GM23248 (cell line): ENCODE results near the gene VAMP5. TPM values are rescaled to one million over a fixed set of nuclear protein-coding genes. Genes with fewer than 3 reads are reported as not detected.

Source experiments
- DNase-seq: peaks from one replicate; pipeline ENCODE4 v3.0.0-alpha.2; 2015
- H2AFZ ChIP-seq: fragments of 200-600 bp; sonication (generic); 2 replicates; pipeline ENCODE4 v1.6.1; 2016; ENCODE audit warnings: antibody characterized with exemption
- H3F3A ChIP-seq: fragments of 200-600 bp; sonication (generic); 2 replicates; pipeline ENCODE4 v1.6.1; 2016; ENCODE audit warnings: mild to moderate bottlenecking, antibody characterized with exemption, mixed run types; ENCODE audit not compliant: insufficient read depth
- H3K27ac ChIP-seq: fragments of 200-600 bp; sonication (generic); 2 replicates; pipeline ENCODE4 v1.5.1; 2016; ENCODE audit warnings: mild to moderate bottlenecking
- H3K27me3 ChIP-seq: fragments of 200-600 bp; sonication (generic); replicated peaks from 2 replicates; pipeline ENCODE4 v1.6.1; 2016; ENCODE audit warnings: mild to moderate bottlenecking; ENCODE audit not compliant: insufficient read depth
- H3K36me3 ChIP-seq: fragments of 200-600 bp; sonication (generic); 2 replicates; pipeline ENCODE4 v1.6.1; 2016; ENCODE audit warnings: low read depth, mild to moderate bottlenecking
- H3K4me1 ChIP-seq: fragments of 200-600 bp; sonication (generic); 2 replicates; pipeline ENCODE4 v1.6.1; 2016; ENCODE audit warnings: mild to moderate bottlenecking; ENCODE audit not compliant: insufficient read depth
- H3K4me2 ChIP-seq: fragments of 200-600 bp; sonication (generic); one replicate; pipeline ENCODE4 v1.6.1; 2016; ENCODE audit warnings: mild to moderate bottlenecking; ENCODE audit not compliant: unreplicated experiment
- H3K4me3 ChIP-seq: fragments of 200-600 bp; sonication (generic); 2 replicates; pipeline ENCODE4 v1.5.1; 2016; ENCODE audit warnings: mild to moderate bottlenecking
- H3K79me2 ChIP-seq: fragments of 200-600 bp; sonication (generic); 2 replicates; pipeline ENCODE4 v1.6.1; 2016; ENCODE audit warnings: mild to moderate bottlenecking; ENCODE audit not compliant: insufficient read depth
- H3K9ac ChIP-seq: fragments of 200-600 bp; sonication (generic); 2 replicates; pipeline ENCODE4 v1.6.1; 2016; ENCODE audit warnings: mild to moderate bottlenecking
- H3K9me2 ChIP-seq: fragments of 200-600 bp; sonication (generic); 2 replicates; pipeline ENCODE4 v1.6.1; 2016; ENCODE audit warnings: mixed run types, mild to moderate bottlenecking, moderate library complexity; ENCODE audit not compliant: insufficient read depth
- H3K9me3 ChIP-seq: fragments of 200-600 bp; sonication (generic); one replicate; pipeline ENCODE4 v1.6.1; 2017; ENCODE audit warnings: low read depth
- H4K20me1 ChIP-seq: fragments of 200-600 bp; sonication (generic); 2 replicates; pipeline ENCODE4 v1.6.0; 2016; ENCODE audit not compliant: insufficient read depth
- EZH2 ChIP-seq: fragments of 200-600 bp; sonication (generic); IDR thresholded peaks from 2 replicates; pipeline ENCODE4 v1.6.1; 2018; ENCODE audit warnings: antibody characterized with exemption, mild to moderate bottlenecking; ENCODE audit not compliant: insufficient read depth, poor library complexity, severe bottlenecking
- EZH2phosphoT487 ChIP-seq: fragments of 200-600 bp; sonication (generic); IDR thresholded peaks from 2 replicates; pipeline ENCODE4 v1.6.1; 2018; ENCODE audit warnings: antibody characterized with exemption, moderate library complexity, mild to moderate bottlenecking, low read depth; ENCODE audit not compliant: insufficient read depth
- WGBS, 2 experiments: methylation state at CpG; one replicate each; pipeline ENCODE4 v1.1.6; 2015 to 2017; ENCODE audit warnings: low lambda C conversion rate in 2 of 2, low coverage in 1 of 2; ENCODE audit errors: missing lambda C conversion rate in 2 of 2; 5-methylcytosine and 5-hydroxymethylcytosine counted together
- in situ Hi-C: fragments of 300-500 bp; cut with MboI; formaldehyde crosslinking; loops from 2 replicates; pipeline ENCODE4 v1.15.0; 2020
- polyA plus RNA-seq: library from polyadenylated mRNA; unstranded; fragments of >200 nt; fragmentation: Nextera tagmentation; extraction: Ambion mirVana; gene quantifications from 2 replicates; pipeline ENCODE4 v1.2.1, GENCODE V29; 2016
- total RNA-seq: library from RNA; depleted of rRNA; stranded (reverse); fragments of >200 nt; shearing (Covaris generic); gene quantifications from 2 replicates; pipeline ENCODE4 v1.2.3, GENCODE V29; 2014

The VAMP5 gene
- total and polyA plus RNA-seq, 2 experiments from 2014 or later: 59.0 to 289 TPM

DNA sequence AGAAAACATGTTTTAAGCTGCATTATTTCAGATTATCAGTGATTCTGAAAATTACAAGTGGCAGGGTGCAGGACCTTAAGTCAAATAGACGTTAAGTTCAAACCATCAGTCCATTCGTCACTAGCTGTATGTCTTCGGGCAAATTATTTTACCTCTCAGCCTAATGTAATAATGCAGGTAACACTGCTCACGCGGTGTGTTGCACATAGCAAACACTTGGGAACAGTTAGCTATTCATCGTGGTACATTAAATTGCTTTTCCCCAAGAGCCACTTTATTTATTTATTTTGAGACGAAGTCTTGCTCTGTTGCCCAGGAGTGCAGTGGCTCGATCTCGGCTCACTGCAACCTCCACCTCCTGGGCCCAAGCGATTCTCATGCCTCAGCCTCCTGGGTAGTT lies 35.1 kb upstream of the VAMP5 start:
- H3K4me3 ChIP-seq: no peak overlapping the region
- no peak for DNase-seq
- no peak overlapping the region for H3K9ac ChIP-seq
- H2AFZ ChIP-seq: no peak overlapping the region
- H3F3A ChIP-seq: peaks cover 78% of the 10 kb centered on the region
- WGBS, 2 experiments: 81 to 85% methylated on average over 10 of the region's 10 CpGs
- H3K4me1 ChIP-seq: peaks cover 27% of the 10 kb centered on the region
- H3K36me3 ChIP-seq: peaks cover 34% of the 10 kb centered on the region
- H3K79me2 ChIP-seq: peaks cover 13% of the 10 kb centered on the region; the same call in 1 of the 2 replicates
- H3K9me3 ChIP-seq: no peaks in the 10 kb centered on the region
- TF ChIP-seq EZH2phosphoT487: no peak
- no peak for TF ChIP-seq EZH2
- H3K27ac ChIP-seq: peak overlapping the region; percentile 65
- no peaks in the 10 kb centered on the region for H3K9me2 ChIP-seq
- no peaks in the 10 kb centered on the region for H4K20me1 ChIP-seq
- in situ Hi-C loops: loop anchor here (5.0 kb wide), 1 partner anchor 127 kb away; no protein-coding TSS in a partner anchor
- H3K27me3 ChIP-seq: no peaks in the 10 kb centered on the region
- peak overlapping the region; percentile 55 for H3K4me2 ChIP-seq

DNA sequence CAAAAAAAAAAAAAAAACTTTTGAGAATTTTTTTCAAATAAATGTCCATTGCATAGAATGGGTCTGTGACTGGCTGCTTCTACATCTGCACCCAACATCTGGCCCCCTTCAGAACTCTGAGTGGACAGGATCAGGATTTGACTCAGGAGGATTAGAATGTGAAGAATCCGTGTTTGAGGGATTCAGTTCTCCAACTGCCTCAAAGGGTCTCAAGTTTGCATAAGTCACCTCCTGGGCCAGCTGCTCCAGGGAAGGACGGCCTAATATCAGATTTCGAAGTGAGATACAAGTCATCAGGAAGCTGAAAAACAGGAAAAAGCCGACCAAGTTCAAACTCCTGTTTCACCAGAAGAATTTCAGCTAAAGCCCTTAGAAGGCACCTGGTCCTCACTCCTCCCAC lies 34.4 kb upstream of the VAMP5 start:
- Histone ChIP-seq H3K9ac (peak overlapping the region; percentile 28; the same call in 1 of the 2 replicates), H3K4me2 (peak overlapping the region; percentile 55), H3K9me2 (no peaks in the 10 kb centered on the region), H3K4me1 (peaks cover 24% of the 10 kb centered on the region), H3K27ac (peak overlapping the region; percentile 65), H3K4me3 (no peak overlapping the region), H3F3A (peaks cover 71% of the 10 kb centered on the region), H3K9me3 (no peaks in the 10 kb centered on the region), H2AFZ (no peak overlapping the region), H3K79me2 (peaks cover 8% of the 10 kb centered on the region; the same call in 1 of the 2 replicates), H3K27me3 (no peaks in the 10 kb centered on the region), H3K36me3 (peaks cover 30% of the 10 kb centered on the region), H4K20me1 (no peaks in the 10 kb centered on the region)
- DNase-seq: peak; percentile 88
- TF ChIP-seq EZH2phosphoT487 (no peak), EZH2 (no peak)
- in situ Hi-C loops: loop anchor here (5.0 kb wide), 1 partner anchor 128 kb away; no protein-coding TSS in a partner anchor
- 3 to 7% methylated on average over 4 of the region's 4 CpGs for WGBS, 2 experiments

DNA sequence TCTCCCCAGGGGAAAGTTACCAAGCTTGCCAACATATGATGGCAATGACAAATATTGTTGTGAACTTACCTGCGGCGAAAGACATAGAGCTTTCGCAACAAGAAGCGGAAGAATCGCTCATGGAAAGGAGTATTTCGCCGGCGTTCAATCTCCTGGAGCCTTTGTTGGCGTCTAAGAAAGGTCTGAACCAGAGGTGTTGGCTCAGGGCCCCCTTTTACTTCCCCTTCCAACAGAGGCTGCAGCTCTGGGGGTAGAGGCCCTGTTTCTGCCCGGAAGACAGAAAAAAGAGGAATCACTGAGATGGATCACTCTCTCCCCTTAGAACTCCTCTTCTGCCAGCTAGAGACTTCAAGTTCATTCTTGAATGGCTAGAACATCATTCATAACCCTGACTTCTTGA lies 33.7 kb upstream of the VAMP5 start:
- no peaks in the 10 kb centered on the region for H3K9me2 ChIP-seq
- no peaks in the 10 kb centered on the region for H4K20me1 ChIP-seq
- peaks cover 24% of the 10 kb centered on the region for H3K36me3 ChIP-seq
- TF ChIP-seq EZH2phosphoT487 (no peak), EZH2 (no peak)
- peaks cover 64% of the 10 kb centered on the region for H3F3A ChIP-seq
- no peaks in the 10 kb centered on the region for H3K27me3 ChIP-seq
- H3K9me3 ChIP-seq: no peaks in the 10 kb centered on the region
- H2AFZ ChIP-seq: no peak overlapping the region
- peak overlapping the region; percentile 55 for H3K4me2 ChIP-seq
- H3K79me2 ChIP-seq: peaks cover 12% of the 10 kb centered on the region; the same call in 1 of the 2 replicates
- no peak for DNase-seq
- H3K27ac ChIP-seq: peak overlapping the region; percentile 65
- H3K4me1 ChIP-seq: peaks cover 24% of the 10 kb centered on the region
- WGBS, 2 experiments: 92 to 93% methylated on average over 10 of the region's 10 CpGs
- H3K4me3 ChIP-seq: no peak overlapping the region
- no peak overlapping the region for H3K9ac ChIP-seq
- in situ Hi-C loops: no loop called here

DNA sequence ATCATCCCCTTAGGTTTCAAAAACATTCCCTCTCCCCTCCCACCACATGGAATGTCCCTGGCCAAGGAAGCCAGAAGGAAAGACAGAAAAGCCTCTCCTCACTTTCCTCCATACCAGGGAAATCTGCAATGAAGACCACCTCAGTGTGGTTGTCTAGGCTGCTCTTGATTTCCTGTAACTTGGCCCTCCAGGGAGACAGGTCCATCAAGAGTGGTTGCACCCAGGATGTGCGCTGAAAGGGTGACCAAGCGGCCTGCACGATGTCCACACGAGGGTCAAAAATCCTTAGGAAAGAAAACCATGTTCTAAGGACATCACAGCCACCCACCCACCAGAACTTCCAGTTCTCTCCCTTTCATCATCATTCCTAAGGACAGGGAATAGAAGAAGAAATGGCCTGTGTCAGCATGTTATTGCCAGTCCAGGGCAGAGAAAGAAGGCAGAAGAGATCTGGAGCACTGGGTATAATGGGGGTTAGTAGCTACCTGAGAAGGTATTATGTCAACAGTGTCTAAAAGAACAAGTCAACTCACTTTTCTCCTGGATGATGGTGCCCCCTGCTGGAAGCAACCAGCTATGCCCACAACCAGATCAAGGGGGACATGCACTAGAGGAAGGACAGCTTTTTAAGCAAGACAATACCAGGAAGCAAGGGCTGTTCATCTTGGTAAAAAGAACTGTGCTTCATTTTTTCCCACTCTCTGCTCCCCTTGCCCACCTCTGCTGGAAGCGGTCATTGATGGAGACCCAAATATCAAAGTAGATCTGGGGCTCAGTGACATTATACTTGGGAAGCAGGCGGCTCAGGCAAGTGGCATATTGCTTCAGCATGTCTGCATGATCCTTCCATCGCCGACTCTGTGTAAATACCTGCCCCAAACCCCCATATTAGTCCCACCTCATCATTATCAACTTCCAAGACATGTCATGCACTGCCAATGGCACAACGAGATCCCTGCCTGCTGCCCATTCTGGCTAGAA lies 32.2 kb upstream of the VAMP5 start:
- H3K27me3 ChIP-seq: no peaks in the 10 kb centered on the region
- in situ Hi-C loops: no loop called here
- no peak overlapping the region for H3K4me3 ChIP-seq
- peak; percentile 67 for DNase-seq
- no peak overlapping the region for H2AFZ ChIP-seq
- WGBS, 2 experiments: 62 to 64% methylated on average over 9 of the region's 9 CpGs
- H3K9me3 ChIP-seq: no peaks in the 10 kb centered on the region
- peaks cover 49% of the 10 kb centered on the region for H3F3A ChIP-seq
- H3K79me2 ChIP-seq: peaks cover 27% of the 10 kb centered on the region
- no peak overlapping the region for H3K4me2 ChIP-seq
- TF ChIP-seq EZH2: no peak
- TF ChIP-seq EZH2phosphoT487: no peak
- peaks cover 16% of the 10 kb centered on the region for H3K36me3 ChIP-seq
- H3K27ac ChIP-seq: no peak overlapping the region
- H4K20me1 ChIP-seq: no peaks in the 10 kb centered on the region
- H3K9me2 ChIP-seq: no peaks in the 10 kb centered on the region
- H3K9ac ChIP-seq: no peak overlapping the region
- H3K4me1 ChIP-seq: peaks cover 24% of the 10 kb centered on the region
